Smooth muscle cell (in vitro differentiated cells): ENCODE data around the gene TFCP2L1. TPM values are rescaled to one million over a fixed set of nuclear protein-coding genes. Genes with fewer than 3 reads are reported as not detected.

ENCODE experiments used
- DNase-seq: peaks from one replicate; lab custom pipeline; 2025; ENCODE audit not compliant: unreplicated experiment; lab: John Stamatoyannopoulos, UW
- H2AFZ ChIP-seq: fragments of 200-600 bp; sonication (generic); 2 replicates; pipeline ENCODE4 v1.6.0; 2016; ENCODE audit warnings: antibody characterized with exemption, low read depth, mild to moderate bottlenecking
- H3F3A ChIP-seq: fragments of 200-600 bp; sonication (generic); 2 replicates; pipeline ENCODE4 v1.6.0; 2017; ENCODE audit warnings: antibody characterized with exemption, low read depth
- H3K27ac ChIP-seq: fragments of 200-600 bp; sonication (generic); 2 replicates; pipeline ENCODE4 v1.5.1; 2016; ENCODE audit warnings: low read depth, mild to moderate bottlenecking
- H3K27me3 ChIP-seq: fragments of 200-600 bp; sonication (generic); 2 replicates; pipeline ENCODE4 v1.6.1; 2016; ENCODE audit warnings: low read depth, mild to moderate bottlenecking
- H3K36me3 ChIP-seq: fragments of 200-600 bp; sonication (generic); 2 replicates; pipeline ENCODE4 v1.5.1; 2016; ENCODE audit warnings: low read depth
- H3K4me1 ChIP-seq: fragments of 200-600 bp; sonication (generic); 2 replicates; pipeline ENCODE4 v1.5.1; 2016; ENCODE audit warnings: low read depth
- H3K4me2 ChIP-seq: fragments of 200-600 bp; sonication (generic); 2 replicates; pipeline ENCODE4 v1.6.0; 2016; ENCODE audit warnings: mild to moderate bottlenecking
- H3K4me3 ChIP-seq: fragments of 200-600 bp; sonication (generic); 2 replicates; pipeline ENCODE4 v1.5.1; 2016; ENCODE audit warnings: mild to moderate bottlenecking
- H3K79me2 ChIP-seq: fragments of 200-600 bp; sonication (generic); 2 replicates; pipeline ENCODE4 v1.6.0; 2016; ENCODE audit warnings: low read depth, mild to moderate bottlenecking
- H3K9ac ChIP-seq: fragments of 200-600 bp; sonication (generic); 2 replicates; pipeline ENCODE4 v1.6.0; 2016; ENCODE audit warnings: low read depth
- H3K9me3 ChIP-seq: fragments of 200-600 bp; sonication (generic); replicated peaks from 2 replicates; pipeline ENCODE4 v1.5.1; 2016; ENCODE audit warnings: low read depth
- H4K20me1 ChIP-seq: fragments of 200-600 bp; sonication (generic); 2 replicates; pipeline ENCODE4 v1.6.0; 2016; ENCODE audit warnings: low read depth
- CTCF ChIP-seq: fragments of 200-600 bp; sonication (generic); IDR thresholded peaks from 2 replicates; pipeline ENCODE4 v1.5.1; 2017; ENCODE audit warnings: borderline replicate concordance, mild to moderate bottlenecking, antibody characterized with exemption; ENCODE audit not compliant: insufficient read depth, poor library complexity, severe bottlenecking
- WGBS: methylation state at CpG from one replicate; pipeline ENCODE4 v1.1.7; 2016; ENCODE audit warnings: low lambda C conversion rate; 5-methylcytosine and 5-hydroxymethylcytosine counted together
- polyA plus RNA-seq: library from polyadenylated mRNA; unstranded; fragments of >200 nt; fragmentation: Nextera tagmentation; extraction: Ambion mirVana; gene quantifications from 2 replicates; pipeline ENCODE4 v1.2.1, GENCODE V29; 2016
- total RNA-seq: library from RNA; depleted of rRNA; stranded (reverse); fragments of >200 nt; gene quantifications from 2 replicates; pipeline ENCODE4 v1.2.3, GENCODE V29; 2014

TFCP2L1 gene
- total and polyA plus RNA-seq, 2 experiments from 2014 or later: 0.13 TPM; not detected in 1

DNA sequence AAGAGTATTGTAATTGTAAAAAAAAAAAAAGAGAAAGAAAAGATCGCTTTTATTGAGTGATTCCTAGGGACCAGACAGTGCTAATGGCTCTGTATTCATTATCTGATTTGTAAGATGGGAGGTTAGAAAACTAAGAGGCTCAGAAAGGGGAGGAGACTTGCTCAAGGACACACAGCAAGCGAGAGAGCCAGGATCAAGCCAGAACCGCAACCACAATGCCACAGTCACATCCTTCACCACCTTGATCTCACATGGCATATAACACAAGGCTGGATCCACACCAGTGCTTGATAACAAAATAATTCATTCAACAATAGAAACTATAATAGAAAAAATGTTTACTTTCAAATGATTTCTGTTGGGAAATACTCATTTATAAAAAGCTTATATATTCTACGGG, 37.5 kb downstream of the TFCP2L1 start:
- no peak overlapping the region for H3K9ac ChIP-seq
- no peak for TF ChIP-seq CTCF
- H3K4me2 ChIP-seq: no peak overlapping the region
- H4K20me1 ChIP-seq: no peaks in the 10 kb centered on the region
- peaks cover 7% of the 10 kb centered on the region for H3K27me3 ChIP-seq
- no peaks in the 10 kb centered on the region for H3K36me3 ChIP-seq
- 97% methylated on average over 4 of the region's 4 CpGs for WGBS
- no peaks in the 10 kb centered on the region for H3K9me3 ChIP-seq
- H3K4me1 ChIP-seq: no peaks in the 10 kb centered on the region
- H3F3A ChIP-seq: no peaks in the 10 kb centered on the region
- no peak overlapping the region for H2AFZ ChIP-seq
- no peaks in the 10 kb centered on the region for H3K79me2 ChIP-seq
- DNase-seq: no peak
- H3K27ac ChIP-seq: no peak overlapping the region
- no peak overlapping the region for H3K4me3 ChIP-seq

DNA sequence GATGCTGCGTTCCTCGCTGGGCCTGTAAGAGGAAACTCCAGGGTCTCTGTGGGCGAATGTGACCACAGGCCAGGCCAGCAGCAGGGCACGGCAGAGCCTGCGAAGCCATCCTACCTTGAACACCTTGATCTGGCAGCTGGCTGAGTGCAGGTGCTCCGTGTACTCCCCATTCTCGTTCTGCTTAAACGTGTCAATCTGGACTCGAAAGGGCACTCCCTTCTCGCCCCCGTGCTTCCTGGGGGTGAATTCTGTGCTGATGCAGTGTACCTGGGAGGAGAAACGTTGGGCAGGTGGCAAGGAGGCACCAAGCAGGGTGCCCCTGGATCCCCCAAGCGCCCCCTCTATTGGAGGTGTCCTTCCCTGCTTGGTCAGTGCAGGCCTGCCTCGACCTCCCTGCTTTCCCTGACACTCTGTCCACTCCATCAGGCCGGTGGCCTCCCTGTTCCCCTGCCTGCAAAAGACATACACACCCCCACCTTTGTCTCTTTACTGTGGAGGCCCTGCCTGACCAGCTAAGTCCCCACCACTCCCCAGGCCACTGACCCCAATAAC, 38.2 kb downstream of the TFCP2L1 start:
- Histone ChIP-seq H3K9me3 (no peaks in the 10 kb centered on the region), H4K20me1 (no peaks in the 10 kb centered on the region), H3K27me3 (peaks cover 12% of the 10 kb centered on the region), H3K4me1 (no peaks in the 10 kb centered on the region), H3F3A (no peaks in the 10 kb centered on the region), H3K4me2 (no peak overlapping the region), H3K27ac (no peak overlapping the region), H3K79me2 (no peaks in the 10 kb centered on the region), H3K9ac (no peak overlapping the region), H3K4me3 (no peak overlapping the region), H3K36me3 (no peaks in the 10 kb centered on the region), H2AFZ (no peak overlapping the region)
- TF ChIP-seq CTCF: no peak
- no peak for DNase-seq
- 87% methylated on average over 15 of the region's 15 CpGs for WGBS

- H3K27me3 ChIP-seq: peaks cover 8% of the 10 kb centered on the region
- no peaks in the 10 kb centered on the region for H3K9me3 ChIP-seq
- H2AFZ ChIP-seq: no peak overlapping the region
- TF ChIP-seq CTCF: no peak
- H3K27ac ChIP-seq: no peak overlapping the region
- H3K9ac ChIP-seq: no peak overlapping the region
- no peaks in the 10 kb centered on the region for H3K36me3 ChIP-seq
- no peaks in the 10 kb centered on the region for H4K20me1 ChIP-seq
- DNase-seq: no peak
- no peak overlapping the region for H3K4me3 ChIP-seq
- H3K4me1 ChIP-seq: no peaks in the 10 kb centered on the region
- H3K4me2 ChIP-seq: no peak overlapping the region
- no peaks in the 10 kb centered on the region for H3K79me2 ChIP-seq
- 79% methylated on average over 2 of the region's 4 CpGs for WGBS
- H3F3A ChIP-seq: no peaks in the 10 kb centered on the region
Observed at GRCh38 chr2:121245913-121246312, 39.1 kb downstream of the TFCP2L1 start.

GRCh38 chr2:121245120-121245820, 39.7 kb downstream of the TFCP2L1 start:
- Histone ChIP-seq H3K4me1 (no peaks in the 10 kb centered on the region), H3K36me3 (no peaks in the 10 kb centered on the region), H3K27me3 (peaks cover 8% of the 10 kb centered on the region), H3K4me2 (no peak overlapping the region), H3K4me3 (no peak overlapping the region), H3K9ac (no peak overlapping the region), H3K9me3 (no peaks in the 10 kb centered on the region), H3F3A (no peaks in the 10 kb centered on the region), H3K79me2 (no peaks in the 10 kb centered on the region), H4K20me1 (no peaks in the 10 kb centered on the region), H2AFZ (no peak overlapping the region), H3K27ac (no peak overlapping the region)
- whole genome bisulfite sequencing: 78% methylated on average over 13 of the region's 13 CpGs
- DNase-seq: no peak
- TF ChIP-seq CTCF: no peak
